Stromal cell of bone marrow (primary cell): ENCODE results near the gene NDC80.
A peak's percentile ranks its signal among the peaks of the same experiment; 100 is the strongest.
"Not testable (repeated sequence)": the region's sequence is repeated elsewhere in the genome, so short reads cannot be mapped to it uniquely, and the experiment has no call there.

Experiments used
- DNase-seq: peaks from one replicate; pipeline ENCODE4 v3.0.0-alpha.2; 2012; ENCODE audit warnings: low read depth

The NDC80 gene

GRCh38 chr18:2627821-2628276 is 56.5 kb downstream of the NDC80 start:
- DNase-seq = peak; percentile 28

DNA sequence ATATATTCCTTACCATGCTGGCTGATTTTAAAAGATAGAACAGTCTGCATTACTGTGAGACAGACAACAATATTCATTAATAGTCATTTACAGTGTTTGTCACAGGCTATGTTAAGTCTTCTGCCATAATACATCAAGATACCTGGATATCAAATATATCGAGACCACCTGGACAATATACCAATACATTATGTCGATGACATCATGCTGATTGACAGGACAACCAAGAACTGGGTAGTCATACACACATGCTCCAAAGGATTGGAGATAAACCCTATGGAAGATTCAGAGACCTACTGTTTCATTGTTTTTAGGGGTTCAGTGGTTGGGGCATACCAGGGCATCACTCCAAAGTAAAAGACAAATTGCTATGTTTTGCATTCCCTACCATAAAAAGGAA is 57.6 kb downstream of the NDC80 start:
- no peak for DNase-seq

- DNase-seq = no peak
Observed at GRCh38 chr18:2635586-2635985, 64.2 kb downstream of the NDC80 start.

GRCh38 chr18:2636126-2636631 is 64.8 kb downstream of the NDC80 start:
- DNase-seq = no peak

GRCh38 chr18:2641638-2642037 is 70.3 kb downstream of the NDC80 start:
- DNase-seq = peak; percentile 41

GRCh38 chr18:2642771-2643170 is 71.4 kb downstream of the NDC80 start:
- DNase-seq = no peak

GRCh38 chr18:2644535-2644934 is 73.2 kb downstream of the NDC80 start:
- no peak for DNase-seq

DNA sequence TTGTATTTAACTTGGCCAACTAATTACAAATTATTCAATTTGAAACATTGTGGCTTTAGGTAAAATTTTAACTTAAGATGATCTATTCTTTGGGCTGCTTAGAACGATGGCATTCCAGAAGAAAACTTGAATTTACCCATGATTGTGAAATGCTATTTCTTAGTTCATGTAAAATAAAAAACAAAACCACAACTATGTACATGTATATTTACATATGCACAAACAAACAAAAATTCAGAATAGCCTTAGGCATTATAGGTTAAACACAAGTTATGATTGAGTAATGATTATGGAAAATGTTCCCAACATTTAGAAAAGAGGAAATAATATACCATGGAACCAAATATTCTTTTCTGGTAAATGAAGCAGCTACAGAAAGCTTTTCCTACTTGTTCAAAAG is 80.6 kb downstream of the NDC80 start:
- DNase-seq = no peak

DNA sequence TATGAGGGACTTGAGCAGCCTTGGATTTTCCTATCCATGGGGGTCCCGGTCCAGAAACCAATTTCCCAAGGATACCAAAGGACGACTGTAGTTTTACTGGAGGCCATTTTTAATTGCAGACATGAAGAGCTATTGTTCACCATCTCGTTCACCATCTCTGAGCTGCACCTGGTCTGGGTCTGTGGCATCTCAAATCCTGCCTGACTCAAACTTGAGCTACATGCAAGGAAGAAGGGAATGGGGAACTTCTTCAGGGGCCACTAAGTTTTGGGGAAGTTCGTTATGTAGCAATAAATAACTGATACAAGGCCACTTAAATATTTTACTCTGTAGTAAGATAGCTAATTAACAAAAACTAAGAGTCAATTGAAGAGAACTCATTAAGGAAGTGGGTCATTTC is 82.1 kb downstream of the NDC80 start:
- no peak for DNase-seq

DNA sequence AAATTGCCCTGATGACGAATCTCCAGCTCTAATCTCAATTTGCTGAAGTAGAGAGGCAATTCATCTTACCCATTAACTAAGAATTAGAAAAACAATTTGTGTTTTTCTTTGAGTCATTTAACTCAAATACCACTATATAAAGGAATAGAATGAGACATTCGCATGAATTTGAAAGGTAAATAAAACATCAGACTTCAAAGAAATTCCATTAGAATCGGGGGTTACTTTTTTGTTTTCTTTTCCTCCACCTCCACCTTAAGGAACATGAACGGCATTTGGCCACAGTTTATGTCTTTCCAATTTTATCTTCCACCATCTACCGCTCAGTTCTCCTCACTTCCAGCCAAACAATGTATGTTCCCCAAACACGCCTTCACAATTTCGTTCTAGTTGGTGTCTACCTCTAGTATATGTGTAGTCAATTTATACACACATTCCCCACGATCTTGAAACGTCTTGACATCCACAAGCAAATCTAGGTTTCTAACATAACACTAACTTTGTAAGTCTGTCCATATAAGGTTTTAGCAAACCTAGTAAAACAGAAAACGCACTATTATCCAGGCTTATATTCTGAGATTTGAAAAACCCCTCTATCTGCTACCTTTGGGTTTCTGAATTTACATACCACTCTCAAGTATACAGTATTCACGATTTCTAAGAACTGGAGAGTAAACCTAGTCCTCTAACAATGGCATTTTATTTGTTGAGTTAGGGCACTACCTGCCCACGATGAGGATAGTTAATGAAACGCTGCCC is 83.0 kb downstream of the NDC80 start:
- no peak for DNase-seq

- DNase-seq = no peak
Observed at GRCh38 chr18:2654928-2655177, 83.5 kb downstream of the NDC80 start.

DNA sequence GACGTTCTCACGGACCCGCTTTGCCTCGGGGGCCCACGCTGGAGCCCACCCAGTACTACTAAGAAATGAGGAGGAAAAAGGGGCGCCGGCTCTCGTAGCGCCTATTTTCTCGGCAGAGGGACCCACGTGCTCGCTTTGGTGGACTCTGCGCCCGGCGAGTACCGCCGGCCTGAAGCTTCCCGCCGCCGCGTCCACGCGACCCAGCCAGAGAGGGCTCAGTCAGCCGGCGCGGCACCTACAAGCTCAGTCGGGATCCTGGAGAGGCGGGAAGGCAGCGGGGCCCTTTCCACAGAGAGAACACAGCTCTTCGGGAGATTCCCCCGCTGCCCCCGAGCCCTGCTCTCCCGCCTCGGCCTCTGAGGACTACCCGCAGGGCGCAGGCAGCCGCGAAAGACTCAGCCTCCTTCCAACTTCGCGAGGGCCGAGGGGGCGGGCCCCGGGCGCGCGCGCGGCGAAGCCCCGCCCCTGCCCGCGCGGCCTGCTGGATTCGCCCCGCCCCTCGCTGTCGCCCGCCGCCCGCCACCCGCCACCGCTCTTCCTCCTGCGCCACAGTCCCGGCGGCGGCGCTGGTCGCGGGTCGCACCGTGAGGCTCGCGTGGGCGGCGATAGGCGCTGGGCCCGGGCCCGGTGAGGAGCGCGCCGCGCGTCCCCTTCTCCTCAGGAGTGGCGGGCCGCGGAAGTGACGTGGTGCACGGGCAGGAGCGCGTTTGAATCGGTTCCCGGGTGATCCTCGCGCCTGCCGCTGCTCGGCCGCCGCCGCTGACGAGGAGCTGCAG is 84.0 kb downstream of the NDC80 start, which contains the start of gene SMCHD1:
SMCHD1 (plus strand) TSS at position 549 of the 776 bp plus-strand sequence. CDS start 350 bp downstream, outside the sequence.
- peak; percentile 57 for DNase-seq

GRCh38 chr18:2655954-2656236 is 84.5 kb downstream of the NDC80 start:
- no peak for DNase-seq

GRCh38 chr18:2656237-2656980 is 85.1 kb downstream of the NDC80 start:
- no peak for DNase-seq

DNA sequence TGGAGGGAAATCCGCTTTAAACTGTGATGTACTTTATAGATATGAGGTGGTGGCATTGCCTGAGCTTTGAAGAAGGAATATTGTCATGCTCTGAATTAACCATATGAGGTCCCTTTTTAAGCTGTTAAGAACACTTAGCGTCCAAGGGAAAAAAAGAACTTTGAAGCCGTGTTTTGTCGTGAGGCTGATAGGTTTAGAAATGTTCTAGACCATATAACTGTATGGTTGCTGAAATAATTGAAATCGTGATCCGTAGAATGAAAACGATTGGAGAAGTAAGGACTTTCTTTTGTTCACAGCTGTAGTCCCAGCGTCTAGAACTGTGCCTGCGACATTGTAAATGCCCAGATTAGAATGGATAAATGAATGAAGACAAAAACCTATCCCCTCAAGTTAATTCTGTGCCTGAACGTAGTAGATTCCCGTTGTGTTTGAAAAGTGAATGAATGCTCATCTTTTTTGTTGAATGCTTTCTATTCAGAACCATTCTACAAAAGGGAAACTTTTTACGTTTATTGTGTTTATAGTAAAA is 85.7 kb downstream of the NDC80 start:
- DNase-seq = no peak

DNA sequence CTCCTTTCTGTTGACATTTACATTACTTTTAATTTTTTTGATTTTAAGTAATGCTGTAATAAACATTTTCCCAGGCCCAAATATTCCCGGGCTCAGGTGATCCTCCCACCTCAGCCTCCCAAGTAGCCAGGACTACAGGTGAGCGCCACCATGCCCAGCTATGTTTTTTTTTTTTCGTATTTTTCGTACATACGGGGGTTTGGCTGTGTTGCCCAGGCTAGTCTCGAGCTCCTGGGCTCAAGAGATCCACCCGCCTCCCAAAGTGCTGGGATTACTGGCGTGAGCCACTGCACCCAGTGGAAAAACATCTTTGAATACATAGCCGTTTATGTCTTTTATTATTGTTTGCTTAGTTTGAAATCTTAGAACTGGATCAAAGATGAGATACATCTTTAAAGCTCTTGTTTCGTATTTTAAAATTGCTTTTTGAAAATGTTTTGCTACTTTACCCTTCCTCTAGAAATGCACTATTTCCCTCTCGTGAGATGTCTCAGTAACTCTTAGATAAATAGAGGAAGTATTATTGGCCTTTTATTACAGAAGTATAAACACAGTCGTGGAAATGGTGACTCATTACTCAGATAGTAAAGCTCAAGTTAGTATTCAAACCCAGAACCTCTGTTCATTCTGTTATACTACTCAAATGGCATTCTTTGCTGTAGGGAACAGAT is 86.6 kb downstream of the NDC80 start:
- DNase-seq = peak; percentile 79

DNA sequence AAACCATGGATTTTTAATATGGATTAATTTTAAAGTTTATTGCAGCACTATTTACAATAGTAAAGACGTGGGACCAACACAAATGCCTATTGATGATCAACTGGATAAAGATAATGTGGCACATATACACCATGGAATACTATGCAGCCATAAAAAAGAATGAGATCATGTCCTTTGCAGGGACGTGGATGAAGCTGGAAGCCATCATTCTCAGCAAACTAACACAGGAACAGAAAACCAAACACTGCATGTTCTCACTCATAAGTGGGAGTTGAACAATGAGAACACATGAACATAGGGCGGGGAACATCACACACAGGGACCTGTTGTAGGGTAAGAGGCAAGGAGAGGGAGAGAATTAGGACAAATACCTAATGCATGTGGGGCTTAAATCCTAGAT is 89.5 kb downstream of the NDC80 start:
- DNase-seq = not testable (repeated sequence)

DNA sequence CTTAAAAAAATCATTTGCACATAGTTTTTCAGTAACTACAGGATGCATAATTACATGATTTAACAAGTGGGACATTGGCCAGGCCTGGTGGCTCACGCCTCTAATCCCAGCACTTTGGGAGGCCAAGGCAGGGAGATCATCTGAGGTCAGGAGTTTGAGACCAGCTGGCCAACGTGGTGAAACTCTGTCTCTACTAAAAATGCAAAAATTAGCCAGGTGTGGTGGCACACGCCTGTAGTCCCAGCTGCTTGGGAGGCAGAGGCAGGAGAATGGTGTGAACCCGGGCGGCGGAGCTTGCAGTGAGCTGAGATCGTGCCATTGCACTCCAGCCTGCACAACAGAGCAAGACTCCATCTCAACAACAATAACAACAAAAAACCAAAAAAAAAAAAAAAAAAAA is 90.9 kb downstream of the NDC80 start:
- DNase-seq = not testable (repeated sequence)

- DNase-seq = no peak
Observed at GRCh38 chr18:2662990-2663389, 91.6 kb downstream of the NDC80 start.
